Endodermal cell (in vitro differentiated cells): ENCODE data around the gene PDLIM3. TPM values are rescaled to one million over a fixed set of nuclear protein-coding genes. Genes with fewer than 3 reads are reported as not detected.

ENCODE experiments used
- DNase-seq: peaks from one replicate; pipeline ENCODE4 v3.0.0-alpha.2; 2017
- H3K27ac ChIP-seq: 2 replicates; pipeline ENCODE4 v1.5.1; 2013; ENCODE audit warnings: mild to moderate bottlenecking, low read depth, low read length, moderate library complexity
- H3K27me3 ChIP-seq: 2 replicates; pipeline ENCODE4 v1.6.1; 2013; ENCODE audit warnings: mild to moderate bottlenecking, low read length, moderate library complexity; ENCODE audit not compliant: insufficient read depth, control insufficient read depth, poor library complexity, severe bottlenecking
- H3K36me3 ChIP-seq: 2 replicates; pipeline ENCODE4 v1.7.0; 2013; ENCODE audit warnings: mild to moderate bottlenecking, low read length, moderate library complexity; ENCODE audit not compliant: control insufficient read depth, insufficient read depth
- H3K4me1 ChIP-seq: one replicate; pipeline ENCODE4 v1.7.0; 2013; ENCODE audit warnings: low read length; ENCODE audit not compliant: control insufficient read depth, insufficient read depth
- H3K4me3 ChIP-seq: 2 replicates; pipeline ENCODE4 v1.5.1; 2013; ENCODE audit warnings: mild to moderate bottlenecking, low read length, moderate library complexity
- H3K9ac ChIP-seq: 2 replicates; pipeline ENCODE4 v1.6.1; 2013; ENCODE audit warnings: mild to moderate bottlenecking, low read length, moderate library complexity; ENCODE audit not compliant: poor library complexity, severe bottlenecking; ENCODE audit errors: extremely low read depth
- H3K9me3 ChIP-seq: 2 replicates; pipeline ENCODE4 v1.6.1; 2013; ENCODE audit warnings: mild to moderate bottlenecking, low read length, moderate library complexity; ENCODE audit not compliant: control insufficient read depth
- H3K27ac Mint-ChIP-seq: 2 replicates; pipeline ENCODE4 v1.8.0; 2020; ENCODE audit warnings: mixed read lengths
- H3K27me3 Mint-ChIP-seq: 2 replicates; pipeline ENCODE4 v1.8.0; 2021; ENCODE audit warnings: mild to moderate bottlenecking, mixed read lengths; ENCODE audit not compliant: insufficient read depth
- H3K36me3 Mint-ChIP-seq: 2 replicates; pipeline ENCODE4 v1.8.0; 2020; ENCODE audit warnings: low read depth, mixed read lengths
- H3K4me1 Mint-ChIP-seq: 2 replicates; pipeline ENCODE4 v1.8.0; 2020; ENCODE audit warnings: mixed read lengths
- H3K4me3 Mint-ChIP-seq: 2 replicates; pipeline ENCODE4 v1.8.0; 2020; ENCODE audit warnings: mild to moderate bottlenecking, moderate library complexity, mixed read lengths
- H3K9me3 Mint-ChIP-seq: 2 replicates; pipeline ENCODE4 v1.8.0; 2020; ENCODE audit warnings: mild to moderate bottlenecking, mixed read lengths
- WGBS, 2 experiments: methylation state at CpG; one replicate each; pipeline versions ENCODE4 v1.1.5 to v1.1.7; 2013; ENCODE audit warnings: missing lambda C conversion rate in 2 of 2, mixed read lengths in 1 of 2; ENCODE audit not compliant: insufficient coverage in 1 of 2, insufficient read length in 1 of 2; 5-methylcytosine and 5-hydroxymethylcytosine counted together
- total RNA-seq, 2 donors: library from RNA; stranded (reverse); fragmentation: NEBNext Ultra II Directional in 1 of 2; extraction: Animal tissue kit (Norgen Biotek cat#: 25700) in 1 of 2; gene quantifications; 2 replicates in 1 of 2; 3 replicates in 1 of 2; pipeline ENCODE4 v1.2.1, GENCODE V29; 2021
- TF ChIP-seq, protein P1 (sequence below): fragments of 200-600 bp; sonication (generic); conservative IDR thresholded peaks from 2 replicates; pipeline ENCODE4 v1.5.0; 2021; ENCODE audit warnings: antibody characterized with exemption, mild to moderate bottlenecking

The PDLIM3 gene
- total RNA-seq, 2 donors from 2014 or later: 4.3 to 11.0 TPM

DNA sequence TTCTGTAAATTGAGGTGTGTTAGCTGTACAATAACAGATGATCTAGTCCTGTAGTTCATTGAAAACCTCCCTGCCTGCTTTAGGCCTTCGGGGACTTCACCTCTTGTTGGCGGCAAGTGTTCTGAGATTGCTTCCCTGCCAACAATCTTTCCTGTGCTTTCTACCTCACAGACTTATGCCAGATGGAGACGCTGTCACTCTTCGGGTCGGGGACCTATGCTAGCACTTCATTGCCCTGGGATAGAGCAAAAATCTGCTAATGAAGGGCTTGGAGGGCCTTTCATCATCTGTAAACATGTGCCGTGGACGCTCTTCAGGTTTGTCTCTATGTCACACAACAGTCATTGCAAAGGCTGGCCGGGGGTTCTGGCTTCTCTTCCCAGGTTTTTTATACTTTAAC, 4.7 kb upstream of the PDLIM3 start:
- Histone ChIP-seq H3K9me3 (no peaks in the 10 kb centered on the region), H3K36me3 (no peaks in the 10 kb centered on the region), H3K9ac (no peak overlapping the region), H3K4me3 (no peak overlapping the region), H3K4me1 (peaks cover 4% of the 10 kb centered on the region), H3K27ac (no peak overlapping the region), H3K27me3 (peaks cover 33% of the 10 kb centered on the region)
- H3K27ac Mint-ChIP-seq: no peak overlapping the region
- H3K9me3 Mint-ChIP-seq: no peaks in the 10 kb centered on the region
- H3K4me3 Mint-ChIP-seq: no peak overlapping the region
- no peaks in the 10 kb centered on the region for H3K36me3 Mint-ChIP-seq
- no peaks in the 10 kb centered on the region for H3K4me1 Mint-ChIP-seq
- peaks cover 34% of the 10 kb centered on the region for H3K27me3 Mint-ChIP-seq
- no peak for DNase-seq
- 83 to 84% methylated on average over 8 of the region's 8 CpGs for WGBS, 2 experiments
- TF ChIP-seq, protein P1, sequence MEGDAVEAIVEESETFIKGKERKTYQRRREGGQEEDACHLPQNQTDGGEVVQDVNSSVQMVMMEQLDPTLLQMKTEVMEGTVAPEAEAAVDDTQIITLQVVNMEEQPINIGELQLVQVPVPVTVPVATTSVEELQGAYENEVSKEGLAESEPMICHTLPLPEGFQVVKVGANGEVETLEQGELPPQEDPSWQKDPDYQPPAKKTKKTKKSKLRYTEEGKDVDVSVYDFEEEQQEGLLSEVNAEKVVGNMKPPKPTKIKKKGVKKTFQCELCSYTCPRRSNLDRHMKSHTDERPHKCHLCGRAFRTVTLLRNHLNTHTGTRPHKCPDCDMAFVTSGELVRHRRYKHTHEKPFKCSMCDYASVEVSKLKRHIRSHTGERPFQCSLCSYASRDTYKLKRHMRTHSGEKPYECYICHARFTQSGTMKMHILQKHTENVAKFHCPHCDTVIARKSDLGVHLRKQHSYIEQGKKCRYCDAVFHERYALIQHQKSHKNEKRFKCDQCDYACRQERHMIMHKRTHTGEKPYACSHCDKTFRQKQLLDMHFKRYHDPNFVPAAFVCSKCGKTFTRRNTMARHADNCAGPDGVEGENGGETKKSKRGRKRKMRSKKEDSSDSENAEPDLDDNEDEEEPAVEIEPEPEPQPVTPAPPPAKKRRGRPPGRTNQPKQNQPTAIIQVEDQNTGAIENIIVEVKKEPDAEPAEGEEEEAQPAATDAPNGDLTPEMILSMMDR: no peak

DNA sequence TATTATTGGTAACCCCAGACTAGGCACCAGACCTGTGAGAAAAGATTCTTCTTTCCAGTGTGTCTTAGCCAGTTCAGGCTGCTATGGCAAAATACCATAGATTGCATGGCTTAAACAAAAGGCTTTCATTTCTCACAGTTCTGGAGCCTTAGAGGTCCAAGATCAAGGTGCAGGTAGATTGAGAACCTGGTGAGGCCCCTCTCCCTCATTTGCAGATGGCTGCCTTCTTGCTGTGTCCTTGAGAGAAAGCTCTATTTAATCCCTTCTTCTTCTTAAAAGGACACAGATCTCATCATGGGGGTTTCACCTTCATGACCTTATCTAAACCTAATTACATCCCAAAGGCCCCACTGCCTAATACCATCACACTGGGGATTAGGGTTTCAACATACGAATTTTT, 3.5 kb upstream of the PDLIM3 start:
- H3K27ac ChIP-seq: no peak overlapping the region

GRCh38 chr4:185536411-185536709, 1.1 kb upstream of the PDLIM3 start:
- Mint-ChIP-seq H3K27me3 (peaks cover 44% of the 10 kb centered on the region), H3K4me1 (peaks cover 2% of the 10 kb centered on the region), H3K9me3 (no peaks in the 10 kb centered on the region), H3K36me3 (no peaks in the 10 kb centered on the region), H3K27ac (no peak overlapping the region), H3K4me3 (no peak overlapping the region)
- Histone ChIP-seq H3K27ac (no peak overlapping the region), H3K4me3 (no peak overlapping the region), H3K9me3 (no peaks in the 10 kb centered on the region), H3K9ac (no peak overlapping the region), H3K4me1 (peaks cover 4% of the 10 kb centered on the region), H3K36me3 (no peaks in the 10 kb centered on the region), H3K27me3 (peaks cover 40% of the 10 kb centered on the region)
- TF ChIP-seq, protein P1: no peak
- no peak for DNase-seq
- WGBS, 2 experiments: 80 to 100% methylated on average over 1 to 4 of the region's 4 CpGs

More for the DNA sequence above, 3.5 kb upstream of the PDLIM3 start:
- no peak overlapping the region for H3K27ac Mint-ChIP-seq
- peaks cover 41% of the 10 kb centered on the region for H3K27me3 ChIP-seq
- no peak for DNase-seq
- H3K4me1 ChIP-seq: peaks cover 4% of the 10 kb centered on the region
- no peak overlapping the region for H3K9ac ChIP-seq
- no peaks in the 10 kb centered on the region for H3K36me3 Mint-ChIP-seq
- peaks cover 44% of the 10 kb centered on the region for H3K27me3 Mint-ChIP-seq
- H3K36me3 ChIP-seq: no peaks in the 10 kb centered on the region
- peaks cover 2% of the 10 kb centered on the region for H3K4me1 Mint-ChIP-seq
- no peak overlapping the region for H3K4me3 ChIP-seq
- TF ChIP-seq, protein P1: no peak
- H3K4me3 Mint-ChIP-seq: no peak overlapping the region
- H3K9me3 ChIP-seq: no peaks in the 10 kb centered on the region
- WGBS, 2 experiments: 58% methylated on average over 1 of the region's 1 CpG; no CpG with 5 or more reads in 1 of the 2 experiments
- no peaks in the 10 kb centered on the region for H3K9me3 Mint-ChIP-seq
